ENCODE measurements around the gene MAS1. TPM values are rescaled to one million over a fixed set of nuclear protein-coding genes. Genes with fewer than 3 reads are reported as not detected.
A peak's percentile ranks its signal among the peaks of the same experiment; 100 is the strongest.
"Not testable (repeated sequence)": the region's sequence is repeated elsewhere in the genome, so short reads cannot be mapped to it uniquely, and the experiment has no call there.

MAS1 gene
- not detected in 2 replicates for total RNA-seq

- DNase-seq (ENCODE audit: low read depth) = no peak
Observed at GRCh38 chr6:159890792-159891191, at the start of gene MAS1. MAS1 (plus strand) TSS chr6:159890988; CDS start chr6:159906956, 15,968 bp downstream.

DNA sequence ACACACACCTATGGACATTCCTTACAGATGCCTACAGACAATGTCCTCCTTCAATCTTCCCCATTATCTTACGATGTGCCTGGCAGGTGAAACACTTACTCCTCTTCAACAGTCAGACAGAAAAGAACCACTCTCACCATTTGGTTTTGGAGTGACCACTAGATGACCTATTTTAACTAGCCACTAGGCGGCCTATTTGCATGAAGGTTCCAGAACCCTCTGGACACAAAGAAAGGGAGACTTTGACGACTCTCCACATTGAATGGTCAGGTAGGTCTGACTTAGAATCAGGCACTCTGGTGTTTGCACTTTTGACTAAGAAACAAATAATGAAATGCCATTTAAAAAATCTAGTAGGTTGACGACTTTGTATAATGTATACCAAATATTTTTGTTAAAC, 48.8 kb upstream of the MAS1 start:
- peak; percentile 15 for DNase-seq (ENCODE audit: low read depth)

DNA sequence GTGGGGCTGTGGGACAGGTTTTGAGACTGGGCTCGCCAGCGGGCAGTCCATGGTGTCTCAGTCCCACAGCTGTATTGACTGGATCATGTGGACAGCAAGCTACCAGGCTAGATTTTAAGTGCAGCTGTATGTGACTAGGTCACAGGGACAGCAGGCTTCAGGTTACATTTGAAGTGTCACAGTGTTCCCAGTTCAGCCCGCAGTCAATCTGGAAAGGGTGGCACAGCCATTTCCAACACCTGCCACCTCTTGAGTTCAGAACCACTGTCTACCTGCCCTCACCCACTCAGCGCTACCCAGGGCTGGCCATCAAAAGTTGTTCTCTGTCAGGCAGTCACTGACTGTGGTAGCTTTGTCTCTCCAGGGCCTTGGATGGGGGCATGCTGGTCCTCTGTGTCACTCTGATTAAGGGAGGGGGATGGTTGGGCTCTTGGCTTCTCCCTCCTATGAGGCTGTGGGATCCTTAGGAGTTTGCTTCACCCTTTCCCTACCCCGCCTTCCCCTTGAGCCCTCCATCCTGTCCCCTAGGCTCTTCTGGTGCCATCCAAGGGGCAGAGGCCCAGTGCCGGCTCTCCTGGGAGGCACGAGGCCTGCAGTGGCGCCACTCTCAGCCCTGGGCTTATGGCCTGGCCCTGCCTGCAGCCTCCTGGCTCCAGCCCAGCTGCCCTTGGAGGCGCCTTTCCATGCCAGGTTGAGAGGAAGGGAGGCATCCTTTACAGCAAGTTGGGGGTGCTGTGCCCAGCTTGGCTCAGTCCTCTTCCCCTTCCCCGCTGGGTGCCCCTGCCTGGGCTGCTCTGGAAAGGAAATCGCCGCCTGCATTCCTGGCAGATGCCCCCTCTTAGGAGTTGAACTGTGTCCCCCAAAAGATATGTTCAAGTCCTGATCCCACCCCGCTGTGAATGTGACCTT, 45.8 kb upstream of the MAS1 start:
- DNase-seq (ENCODE audit: low read depth) = no peak

DNA sequence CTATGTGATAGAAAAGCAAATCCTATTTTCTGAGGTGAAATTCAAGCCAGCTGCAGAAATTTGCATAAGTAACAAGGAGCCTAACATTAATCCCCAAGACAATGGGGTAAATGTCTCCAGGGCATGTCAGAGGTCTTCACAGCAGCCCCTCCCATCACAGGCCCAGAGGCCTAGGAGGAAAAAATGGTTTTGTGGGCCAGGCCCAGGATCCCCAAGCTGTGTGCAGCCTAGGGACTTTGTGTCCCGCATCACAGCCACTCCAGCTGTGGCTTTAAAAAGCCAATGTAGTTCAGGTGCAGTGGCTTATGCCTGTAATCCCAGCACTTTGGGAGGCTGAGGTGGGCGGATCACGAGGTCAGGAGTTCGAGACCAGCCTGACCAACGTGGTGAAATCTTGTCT, 42.2 kb upstream of the MAS1 start:
- DNase-seq (ENCODE audit: low read depth) = not testable (repeated sequence)

DNA sequence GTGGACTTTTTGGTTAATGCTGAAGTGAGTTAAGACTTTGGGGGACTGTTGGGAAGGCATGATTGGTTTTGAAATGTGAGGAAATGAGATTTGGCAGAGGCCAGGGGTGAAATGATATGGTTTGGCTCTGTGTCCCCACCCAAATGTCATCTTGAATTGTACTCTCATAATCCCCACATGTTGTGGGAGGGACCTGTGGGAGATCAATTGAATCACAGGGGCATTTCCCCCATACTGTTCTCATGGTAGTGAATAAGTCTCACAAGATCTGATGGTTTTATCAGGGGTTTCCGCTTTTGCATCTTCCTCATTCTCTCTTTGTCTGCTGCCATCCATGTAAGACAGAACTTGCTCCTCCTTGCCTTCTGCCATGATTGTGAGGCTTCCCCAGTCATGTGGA, 40.9 kb upstream of the MAS1 start:
- not testable (repeated sequence) for DNase-seq (ENCODE audit: low read depth)

DNA sequence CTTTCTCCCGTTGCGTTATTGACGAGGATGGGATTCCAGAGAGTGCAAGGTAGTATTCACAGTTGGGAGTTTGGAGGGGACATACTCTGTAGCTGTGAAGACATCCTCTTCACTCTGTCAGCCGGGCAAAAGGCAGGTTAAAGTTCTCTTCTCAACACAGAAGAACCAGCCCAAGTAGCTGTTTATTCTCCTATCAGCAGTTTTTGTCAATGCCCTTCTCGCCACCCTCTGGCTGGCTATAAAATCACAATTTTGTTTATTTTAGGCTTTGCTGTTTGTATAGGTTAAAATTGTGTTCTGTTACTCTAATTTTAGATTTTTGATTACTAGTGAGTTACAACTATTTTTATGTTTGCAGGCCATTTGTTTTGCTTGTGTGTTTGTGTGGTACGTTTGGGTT, 37.9 kb upstream of the MAS1 start:
- peak; percentile 24 for DNase-seq (ENCODE audit: low read depth)

DNA sequence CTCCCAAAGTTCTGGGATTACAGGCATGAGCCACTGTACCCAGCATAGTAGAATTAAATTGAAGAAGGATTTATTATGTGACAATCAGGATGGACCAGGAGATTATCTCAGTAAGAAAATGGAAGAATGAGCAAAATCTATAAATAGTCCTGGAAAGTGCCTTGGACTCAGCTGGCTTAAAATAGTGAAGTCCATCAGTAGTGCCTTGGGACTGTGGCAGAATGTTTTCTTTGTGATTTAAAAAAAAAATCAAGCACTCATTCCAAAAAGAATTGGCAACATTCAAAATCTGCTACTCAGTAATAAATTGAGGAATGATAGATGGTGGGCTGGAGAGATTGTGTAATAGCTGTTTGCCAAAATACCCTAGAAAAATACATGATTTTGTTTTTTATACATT, 37.0 kb upstream of the MAS1 start:
- no peak for DNase-seq (ENCODE audit: low read depth)

- no peak for DNase-seq (ENCODE audit: low read depth)
Observed at GRCh38 chr6:159854959-159855358, 35.8 kb upstream of the MAS1 start.

GRCh38 chr6:159858259-159858658, 32.5 kb upstream of the MAS1 start:
- DNase-seq (ENCODE audit: low read depth) = no peak

DNA sequence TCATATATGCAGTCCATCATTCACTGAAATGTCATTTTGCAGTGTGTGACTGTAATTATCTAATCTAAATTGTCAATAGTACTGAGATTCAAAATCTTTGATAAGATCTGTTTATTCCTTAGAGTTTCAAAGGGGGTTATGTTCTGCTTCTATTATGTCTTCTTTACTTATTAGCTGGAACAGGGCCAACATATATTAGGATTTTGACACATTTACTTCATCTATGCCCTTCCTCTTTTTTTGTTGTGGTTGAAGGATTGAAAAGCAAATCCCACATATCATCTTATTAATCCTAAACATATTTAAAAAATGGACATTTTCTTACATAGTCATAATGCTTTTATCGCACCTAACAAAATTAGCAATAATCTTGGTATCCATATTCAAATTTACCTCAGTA, 30.3 kb upstream of the MAS1 start:
- no peak for DNase-seq (ENCODE audit: low read depth)

DNA sequence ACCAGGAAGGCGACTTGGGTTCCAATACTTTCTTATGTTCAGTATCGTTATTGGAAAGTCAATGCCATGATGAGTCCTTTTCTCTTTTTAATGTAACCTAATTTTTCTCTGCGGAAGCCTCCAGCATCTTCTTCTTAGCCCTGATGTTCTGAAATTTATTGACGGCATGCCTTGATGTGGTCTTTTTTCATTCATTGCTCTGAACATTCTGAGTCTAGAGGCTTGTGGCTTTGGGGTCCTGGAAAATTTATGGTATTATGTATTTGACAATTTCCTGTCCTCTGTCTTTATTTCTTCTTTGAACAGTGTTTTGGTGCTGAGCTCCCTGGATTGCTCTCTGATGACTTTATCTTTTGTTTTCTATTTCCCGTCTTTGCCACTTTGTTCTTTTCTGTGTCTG, 28.7 kb upstream of the MAS1 start:
- DNase-seq (ENCODE audit: low read depth) = no peak

DNA sequence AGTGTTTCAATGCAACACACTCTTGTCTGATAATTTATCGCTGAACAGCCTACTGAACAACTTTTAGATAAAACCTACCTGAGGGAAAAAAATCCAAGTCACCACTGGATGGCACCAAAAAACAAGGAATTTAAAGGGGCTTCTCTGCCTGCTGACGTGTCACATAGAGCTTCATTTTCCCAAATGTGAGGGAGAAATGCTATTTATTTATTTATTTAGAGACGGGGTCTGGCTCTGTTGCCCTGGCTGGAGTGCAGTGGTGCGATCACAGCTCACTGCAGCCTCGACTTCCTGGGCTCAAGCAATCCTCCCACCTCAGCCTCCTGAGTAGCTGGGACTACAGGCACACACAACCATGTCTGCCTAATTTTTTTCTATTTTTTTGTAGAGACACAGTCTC, 27.4 kb upstream of the MAS1 start:
- DNase-seq (ENCODE audit: low read depth) = peak; percentile 69

- DNase-seq (ENCODE audit: low read depth) = no peak
Observed at GRCh38 chr6:159865226-159865920, 25.4 kb upstream of the MAS1 start.

- DNase-seq (ENCODE audit: low read depth) = no peak
Observed at GRCh38 chr6:159866286-159867247, 24.2 kb upstream of the MAS1 start.

- no peak for DNase-seq (ENCODE audit: low read depth)
Observed at GRCh38 chr6:159871241-159871640, 19.5 kb upstream of the MAS1 start.

GRCh38 chr6:159871906-159872305, 18.9 kb upstream of the MAS1 start:
- no peak for DNase-seq (ENCODE audit: low read depth)

- DNase-seq (ENCODE audit: low read depth) = no peak
Observed at GRCh38 chr6:159874435-159874834, 16.4 kb upstream of the MAS1 start.

DNA sequence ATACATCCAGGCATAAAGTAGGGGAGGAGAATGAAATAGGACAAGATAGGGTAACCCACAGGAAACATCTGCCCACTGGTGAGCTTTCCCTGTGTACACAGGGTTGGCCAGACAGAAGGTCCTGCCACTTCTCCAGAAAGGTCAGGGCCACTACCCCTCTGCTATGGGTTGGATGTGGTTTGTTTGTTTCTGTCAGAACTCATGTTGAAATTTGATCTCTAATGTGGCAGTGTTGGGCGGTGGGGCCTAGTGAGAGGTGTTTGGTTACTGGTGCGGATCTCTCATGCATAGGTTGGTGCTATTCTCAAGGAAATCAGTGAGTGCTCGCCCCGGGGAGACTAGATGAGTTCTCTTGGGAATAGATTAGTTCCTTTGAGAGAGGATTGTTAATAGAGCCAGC, 15.6 kb upstream of the MAS1 start:
- DNase-seq (ENCODE audit: low read depth) = no peak

DNA sequence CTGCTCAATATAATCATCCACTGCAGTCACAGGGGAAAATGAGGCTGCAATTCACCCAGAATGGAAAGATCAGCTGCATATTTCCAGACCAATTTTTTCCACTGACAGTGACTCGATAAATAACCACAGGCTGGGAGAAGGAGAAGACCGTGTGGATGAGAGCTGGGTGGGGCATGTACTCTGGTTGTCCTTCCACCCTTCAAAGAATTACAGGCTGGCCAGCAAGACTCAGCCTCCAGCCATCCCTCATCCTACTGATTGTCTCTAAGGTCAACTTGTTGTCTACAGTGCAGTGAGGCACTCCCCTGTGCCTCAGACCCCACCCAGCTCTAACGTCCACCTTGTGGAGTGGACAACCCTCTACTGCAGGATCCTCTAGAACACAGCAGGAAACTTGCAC, 14.5 kb upstream of the MAS1 start:
- no peak for DNase-seq (ENCODE audit: low read depth)

- DNase-seq (ENCODE audit: low read depth) = no peak
Observed at GRCh38 chr6:159877256-159877808, 13.5 kb upstream of the MAS1 start.

DNA sequence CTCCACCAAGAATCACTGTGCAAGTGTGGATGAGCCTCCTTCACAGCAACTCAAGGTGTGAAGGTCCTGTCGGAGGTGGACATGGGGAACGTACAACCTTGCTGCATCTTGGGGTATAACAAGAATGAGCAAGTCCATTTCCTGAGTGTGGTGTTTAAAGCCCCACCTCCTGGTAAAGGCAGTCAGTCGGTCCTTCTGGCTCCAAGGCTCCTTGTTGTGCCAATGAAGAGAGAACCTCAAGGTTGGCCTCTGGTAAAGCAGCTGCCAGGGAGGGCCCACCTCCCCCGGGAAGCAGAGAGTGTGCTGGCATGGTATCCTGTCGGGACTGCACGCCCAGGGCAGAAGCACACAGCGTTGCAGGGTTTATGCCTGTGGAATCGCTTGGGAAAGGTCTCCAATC, 12.4 kb upstream of the MAS1 start:
- DNase-seq (ENCODE audit: low read depth) = no peak

- DNase-seq (ENCODE audit: low read depth) = no peak
Observed at GRCh38 chr6:159879856-159880255, 10.9 kb upstream of the MAS1 start.
